ENCODE results near the gene KCNV2. TPM values are rescaled to one million over a fixed set of nuclear protein-coding genes. Genes with fewer than 3 reads are reported as not detected.

The KCNV2 gene
- total and polyA plus RNA-seq, 2 experiments from 2014 or later = 0.60 TPM; not detected in 1

DNA sequence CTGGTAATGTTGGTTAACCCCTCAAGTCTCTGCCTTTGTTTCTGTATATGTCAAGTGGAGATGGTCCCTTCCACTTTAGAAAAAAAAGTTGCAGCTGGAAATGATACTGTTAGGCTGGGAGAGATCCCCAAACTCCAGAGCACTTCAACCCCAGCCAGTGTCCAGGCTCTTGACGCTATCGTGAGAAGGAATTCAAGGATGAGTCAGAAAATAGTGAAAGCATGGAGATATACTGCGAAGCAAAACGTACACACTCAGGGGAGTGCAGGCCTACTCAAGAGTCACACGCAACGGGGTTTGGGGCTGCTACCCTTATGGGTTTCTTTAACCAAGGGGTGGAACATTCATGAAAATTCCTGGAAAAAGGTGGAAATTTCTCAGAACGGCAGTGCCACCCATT, 24.9 kb downstream of the KCNV2 start (continued):
- TF ChIP-seq, protein P1, sequence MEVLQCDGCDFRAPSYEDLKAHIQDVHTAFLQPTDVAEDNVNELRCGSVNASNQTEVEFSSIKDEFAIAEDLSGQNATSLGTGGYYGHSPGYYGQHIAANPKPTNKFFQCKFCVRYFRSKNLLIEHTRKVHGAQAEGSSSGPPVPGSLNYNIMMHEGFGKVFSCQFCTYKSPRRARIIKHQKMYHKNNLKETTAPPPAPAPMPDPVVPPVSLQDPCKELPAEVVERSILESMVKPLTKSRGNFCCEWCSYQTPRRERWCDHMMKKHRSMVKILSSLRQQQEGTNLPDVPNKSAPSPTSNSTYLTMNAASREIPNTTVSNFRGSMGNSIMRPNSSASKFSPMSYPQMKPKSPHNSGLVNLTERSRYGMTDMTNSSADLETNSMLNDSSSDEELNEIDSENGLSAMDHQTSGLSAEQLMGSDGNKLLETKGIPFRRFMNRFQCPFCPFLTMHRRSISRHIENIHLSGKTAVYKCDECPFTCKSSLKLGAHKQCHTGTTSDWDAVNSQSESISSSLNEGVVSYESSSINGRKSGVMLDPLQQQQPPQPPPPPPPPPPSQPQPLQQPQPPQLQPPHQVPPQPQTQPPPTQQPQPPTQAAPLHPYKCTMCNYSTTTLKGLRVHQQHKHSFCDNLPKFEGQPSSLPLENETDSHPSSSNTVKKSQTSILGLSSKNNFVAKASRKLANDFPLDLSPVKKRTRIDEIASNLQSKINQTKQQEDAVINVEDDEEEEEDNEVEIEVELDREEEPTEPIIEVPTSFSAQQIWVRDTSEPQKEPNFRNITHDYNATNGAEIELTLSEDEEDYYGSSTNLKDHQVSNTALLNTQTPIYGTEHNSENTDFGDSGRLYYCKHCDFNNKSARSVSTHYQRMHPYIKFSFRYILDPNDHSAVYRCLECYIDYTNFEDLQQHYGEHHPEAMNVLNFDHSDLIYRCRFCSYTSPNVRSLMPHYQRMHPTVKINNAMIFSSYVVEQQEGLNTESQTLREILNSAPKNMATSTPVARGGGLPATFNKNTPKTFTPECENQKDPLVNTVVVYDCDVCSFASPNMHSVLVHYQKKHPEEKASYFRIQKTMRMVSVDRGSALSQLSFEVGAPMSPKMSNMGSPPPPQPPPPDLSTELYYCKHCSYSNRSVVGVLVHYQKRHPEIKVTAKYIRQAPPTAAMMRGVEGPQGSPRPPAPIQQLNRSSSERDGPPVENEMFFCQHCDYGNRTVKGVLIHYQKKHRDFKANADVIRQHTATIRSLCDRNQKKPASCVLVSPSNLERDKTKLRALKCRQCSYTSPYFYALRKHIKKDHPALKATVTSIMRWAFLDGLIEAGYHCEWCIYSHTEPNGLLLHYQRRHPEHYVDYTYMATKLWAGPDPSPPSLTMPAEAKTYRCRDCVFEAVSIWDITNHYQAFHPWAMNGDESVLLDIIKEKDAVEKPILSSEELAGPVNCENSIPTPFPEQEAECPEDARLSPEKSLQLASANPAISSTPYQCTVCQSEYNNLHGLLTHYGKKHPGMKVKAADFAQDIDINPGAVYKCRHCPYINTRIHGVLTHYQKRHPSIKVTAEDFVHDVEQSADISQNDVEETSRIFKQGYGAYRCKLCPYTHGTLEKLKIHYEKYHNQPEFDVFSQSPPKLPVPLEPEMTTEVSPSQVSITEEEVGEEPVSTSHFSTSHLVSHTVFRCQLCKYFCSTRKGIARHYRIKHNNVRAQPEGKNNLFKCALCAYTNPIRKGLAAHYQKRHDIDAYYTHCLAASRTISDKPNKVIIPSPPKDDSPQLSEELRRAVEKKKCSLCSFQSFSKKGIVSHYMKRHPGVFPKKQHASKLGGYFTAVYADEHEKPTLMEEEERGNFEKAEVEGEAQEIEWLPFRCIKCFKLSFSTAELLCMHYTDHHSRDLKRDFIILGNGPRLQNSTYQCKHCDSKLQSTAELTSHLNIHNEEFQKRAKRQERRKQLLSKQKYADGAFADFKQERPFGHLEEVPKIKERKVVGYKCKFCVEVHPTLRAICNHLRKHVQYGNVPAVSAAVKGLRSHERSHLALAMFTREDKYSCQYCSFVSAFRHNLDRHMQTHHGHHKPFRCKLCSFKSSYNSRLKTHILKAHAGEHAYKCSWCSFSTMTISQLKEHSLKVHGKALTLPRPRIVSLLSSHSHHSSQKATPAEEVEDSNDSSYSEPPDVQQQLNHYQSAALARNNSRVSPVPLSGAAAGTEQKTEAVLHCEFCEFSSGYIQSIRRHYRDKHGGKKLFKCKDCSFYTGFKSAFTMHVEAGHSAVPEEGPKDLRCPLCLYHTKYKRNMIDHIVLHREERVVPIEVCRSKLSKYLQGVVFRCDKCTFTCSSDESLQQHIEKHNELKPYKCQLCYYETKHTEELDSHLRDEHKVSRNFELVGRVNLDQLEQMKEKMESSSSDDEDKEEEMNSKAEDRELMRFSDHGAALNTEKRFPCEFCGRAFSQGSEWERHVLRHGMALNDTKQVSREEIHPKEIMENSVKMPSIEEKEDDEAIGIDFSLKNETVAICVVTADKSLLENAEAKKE (CRISPR knock-in tag; IDR thresholded peaks at IDR 0.05) = no peak
- TF ChIP-seq POLR2AphosphoS5 (IDR thresholded peaks at IDR 0.05; ENCODE audit: low read depth) (no peak), STAT1 (IDR thresholded peaks at IDR 0.05; ENCODE audit: unreplicated experiment) (no peak), NANOG (IDR thresholded peaks at IDR 0.05; ENCODE audit: borderline replicate concordance) (no peak)

- H3K4me2 ChIP-seq = no peak overlapping the region
- H3K4me3 ChIP-seq = no peak overlapping the region
- H2AFZ ChIP-seq = no peak overlapping the region
- no peaks in the 10 kb centered on the region; the same call in 1 of the 2 replicates for H3K36me3 ChIP-seq (ENCODE audit: insufficient read depth)
- no peaks in the 10 kb centered on the region for H3K36me3 Mint-ChIP-seq (ENCODE audit: low read depth)
- H3K9me2 ChIP-seq (ENCODE audit: insufficient read depth) = peaks cover 8% of the 10 kb centered on the region; the same call in 1 of the 2 replicates
- H3K27me3 Mint-ChIP-seq (ENCODE audit: insufficient read depth, low read depth, poor library complexity) = no peaks in the 10 kb centered on the region
- H3F3A ChIP-seq (replicated peaks; ENCODE audit: low read depth) = no peaks in the 10 kb centered on the region
- H4K20me1 ChIP-seq (replicated peaks; ENCODE audit: insufficient read depth) = 0 out of 2 replicates have a peak, but pooled peaks cover 3% of the 10 kb centered on the region
- DNase-seq (ENCODE audit: low spot score) (no peak), ATAC-seq (no peak)
- H3K4me1 Mint-ChIP-seq = peaks cover 10% of the 10 kb centered on the region
- no peaks in the 10 kb centered on the region for H3K27me3 ChIP-seq (ENCODE audit: insufficient read depth)
- no peaks in the 10 kb centered on the region for H3K4me1 ChIP-seq (ENCODE audit: insufficient read depth)
- no peak overlapping the region for H3K27ac Mint-ChIP-seq
- H3K79me2 ChIP-seq (replicated peaks; ENCODE audit: insufficient read depth) = no peaks in the 10 kb centered on the region
- no peak overlapping the region for H3K27ac ChIP-seq (ENCODE audit: low read depth)
- H3K4me3 Mint-ChIP-seq = no peak overlapping the region
- H3K9me3 Mint-ChIP-seq = no peaks in the 10 kb centered on the region
- TF ChIP-seq ZNF114 (CRISPR knock-in tag; IDR thresholded peaks at IDR 0.05) = no peak
- no peak for TF ChIP-seq NANOG (IDR thresholded peaks at IDR 0.05; ENCODE audit: borderline replicate concordance)
- TF ChIP-seq ZNF331 (CRISPR knock-in tag; IDR thresholded peaks at IDR 0.05; ENCODE audit: low read depth) = no peak
- TF ChIP-seq REST (IDR thresholded peaks at IDR 0.05; ENCODE audit: unreplicated experiment) = no peak
- no peak for TF ChIP-seq POLR2AphosphoS5 (IDR thresholded peaks at IDR 0.05; ENCODE audit: low read depth)
- no peak for TF ChIP-seq EZH2 (IDR thresholded peaks at IDR 0.05; ENCODE audit: low read depth, unreplicated experiment)
- no peak for TF ChIP-seq CREB1 (CRISPR knock-in tag; IDR thresholded peaks at IDR 0.05; ENCODE audit: low read depth)
- no peak for TF ChIP-seq EZH2phosphoT487 (IDR thresholded peaks at IDR 0.05; ENCODE audit: unreplicated experiment)
Measured at GRCh38 chr9:2743937-2744529, 26.7 kb downstream of the KCNV2 start.

Measured in GM23338 (cell line).